ENCODE measurements around the gene COL16A1.
"Not testable (repeated sequence)": the region's sequence is repeated elsewhere in the genome, so short reads cannot be mapped to it uniquely, and the experiment has no call there.

Gene COL16A1

DNA sequence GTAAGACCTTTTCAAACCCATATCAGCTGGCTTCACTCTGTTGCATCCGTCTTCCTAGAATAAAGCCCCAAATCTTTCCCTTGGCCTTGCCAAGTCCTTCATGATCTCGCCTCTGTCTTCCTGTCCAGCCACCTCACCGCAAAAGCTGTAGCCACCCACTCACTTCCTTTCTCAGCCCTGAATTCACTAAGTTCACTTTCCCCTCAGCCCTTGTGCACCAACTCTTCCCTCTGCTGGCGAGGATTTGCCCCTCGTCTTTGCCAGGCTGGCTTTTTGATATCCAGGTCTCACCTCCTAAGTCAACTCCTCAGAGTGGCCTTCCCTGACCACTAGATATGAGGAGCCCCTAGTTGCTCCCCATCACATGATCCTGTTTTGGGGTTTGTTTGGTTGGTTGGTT, 3.9 kb upstream of the COL16A1 start:
- H3K36me3 Mint-ChIP-seq (ENCODE audit: low read depth), result no peaks in the 10 kb centered on the region
- DNase-seq, result no peak
- TF ChIP-seq, protein P1, sequence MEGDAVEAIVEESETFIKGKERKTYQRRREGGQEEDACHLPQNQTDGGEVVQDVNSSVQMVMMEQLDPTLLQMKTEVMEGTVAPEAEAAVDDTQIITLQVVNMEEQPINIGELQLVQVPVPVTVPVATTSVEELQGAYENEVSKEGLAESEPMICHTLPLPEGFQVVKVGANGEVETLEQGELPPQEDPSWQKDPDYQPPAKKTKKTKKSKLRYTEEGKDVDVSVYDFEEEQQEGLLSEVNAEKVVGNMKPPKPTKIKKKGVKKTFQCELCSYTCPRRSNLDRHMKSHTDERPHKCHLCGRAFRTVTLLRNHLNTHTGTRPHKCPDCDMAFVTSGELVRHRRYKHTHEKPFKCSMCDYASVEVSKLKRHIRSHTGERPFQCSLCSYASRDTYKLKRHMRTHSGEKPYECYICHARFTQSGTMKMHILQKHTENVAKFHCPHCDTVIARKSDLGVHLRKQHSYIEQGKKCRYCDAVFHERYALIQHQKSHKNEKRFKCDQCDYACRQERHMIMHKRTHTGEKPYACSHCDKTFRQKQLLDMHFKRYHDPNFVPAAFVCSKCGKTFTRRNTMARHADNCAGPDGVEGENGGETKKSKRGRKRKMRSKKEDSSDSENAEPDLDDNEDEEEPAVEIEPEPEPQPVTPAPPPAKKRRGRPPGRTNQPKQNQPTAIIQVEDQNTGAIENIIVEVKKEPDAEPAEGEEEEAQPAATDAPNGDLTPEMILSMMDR (IDR thresholded peaks at IDR 0.05), result no peak
- no peak overlapping the region for H3K27ac Mint-ChIP-seq
- H3K4me3 Mint-ChIP-seq, result no peak overlapping the region
- H3K4me1 Mint-ChIP-seq, result peaks cover 52% of the 10 kb centered on the region
- H3K27me3 Mint-ChIP-seq (ENCODE audit: low read depth, poor library complexity), result peaks cover 24% of the 10 kb centered on the region
- H3K9me3 Mint-ChIP-seq, result no peaks in the 10 kb centered on the region

DNA sequence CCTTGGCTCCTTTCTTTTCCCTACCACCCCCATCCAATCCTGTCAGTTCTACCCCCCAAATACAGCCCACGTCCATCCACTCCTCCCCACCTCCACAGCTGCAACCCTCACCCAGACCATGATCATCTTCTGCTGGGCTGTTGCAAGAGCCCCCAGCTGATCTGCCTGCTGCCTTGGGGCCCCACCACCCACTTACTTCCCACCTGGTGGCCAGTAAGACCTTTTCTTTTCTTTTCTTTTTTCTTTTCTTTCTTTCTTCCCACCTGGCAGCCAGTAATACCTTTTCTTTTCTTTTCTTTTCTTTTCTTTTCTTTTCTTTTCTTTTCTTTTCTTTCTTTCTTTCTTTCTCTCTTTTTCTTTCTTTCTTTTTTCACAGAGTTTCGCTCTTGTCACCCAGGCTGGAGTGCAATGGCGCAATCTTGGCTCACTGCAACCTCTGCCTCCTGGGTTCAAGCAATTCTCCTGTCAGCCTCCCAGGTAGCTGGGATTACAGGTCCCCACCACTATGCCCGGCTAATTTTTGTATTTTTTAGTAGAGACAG, 3.3 kb upstream of the COL16A1 start:
- H3K36me3 Mint-ChIP-seq (ENCODE audit: low read depth); H3K27ac Mint-ChIP-seq; H3K4me3 Mint-ChIP-seq; DNase-seq; H3K9me3 Mint-ChIP-seq: not testable (repeated sequence)
- Mint-ChIP-seq H3K27me3 (ENCODE audit: low read depth, poor library complexity) (peaks cover 22% of the 10 kb centered on the region), H3K4me1 (peaks cover 46% of the 10 kb centered on the region)

DNA sequence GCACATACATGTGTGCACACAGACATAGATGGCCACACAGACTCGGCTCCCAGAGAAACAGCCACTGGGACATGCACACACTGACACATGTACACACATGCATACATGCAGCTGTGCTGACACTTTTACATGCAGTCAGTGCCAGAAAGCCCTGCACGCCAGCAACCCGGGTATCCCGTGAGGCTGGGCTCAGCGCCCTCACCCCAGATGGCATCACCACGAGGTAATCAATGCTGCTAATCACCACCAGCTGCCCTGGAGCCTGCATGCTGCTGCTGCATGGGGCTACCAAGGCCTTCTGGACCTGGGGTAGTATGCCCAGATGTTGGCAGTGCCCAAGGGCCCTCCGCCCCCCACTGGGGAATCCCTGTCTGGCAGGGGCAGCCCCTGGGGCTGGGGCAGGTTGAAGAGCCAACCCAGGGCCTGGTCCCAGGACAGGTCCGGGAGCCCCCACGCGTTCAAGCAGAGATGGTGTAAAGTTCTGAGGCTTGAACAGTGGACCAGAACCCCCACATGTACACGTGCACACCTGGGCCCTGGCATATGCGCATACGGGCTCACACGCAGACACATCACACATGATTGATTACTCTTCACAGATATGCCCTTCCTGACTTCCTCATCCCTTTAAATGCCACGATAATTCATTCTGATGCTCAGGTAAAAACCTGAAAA, 2.7 kb upstream of the COL16A1 start:
- Mint-ChIP-seq H3K36me3 (ENCODE audit: low read depth) (no peaks in the 10 kb centered on the region), H3K27me3 (ENCODE audit: low read depth, poor library complexity) (peaks cover 20% of the 10 kb centered on the region), H3K27ac (no peak overlapping the region), H3K4me1 (peaks cover 46% of the 10 kb centered on the region), H3K4me3 (no peak overlapping the region), H3K9me3 (no peaks in the 10 kb centered on the region)
- no peak for DNase-seq
- TF ChIP-seq, protein P1 (IDR thresholded peaks at IDR 0.05), result no peak

DNA sequence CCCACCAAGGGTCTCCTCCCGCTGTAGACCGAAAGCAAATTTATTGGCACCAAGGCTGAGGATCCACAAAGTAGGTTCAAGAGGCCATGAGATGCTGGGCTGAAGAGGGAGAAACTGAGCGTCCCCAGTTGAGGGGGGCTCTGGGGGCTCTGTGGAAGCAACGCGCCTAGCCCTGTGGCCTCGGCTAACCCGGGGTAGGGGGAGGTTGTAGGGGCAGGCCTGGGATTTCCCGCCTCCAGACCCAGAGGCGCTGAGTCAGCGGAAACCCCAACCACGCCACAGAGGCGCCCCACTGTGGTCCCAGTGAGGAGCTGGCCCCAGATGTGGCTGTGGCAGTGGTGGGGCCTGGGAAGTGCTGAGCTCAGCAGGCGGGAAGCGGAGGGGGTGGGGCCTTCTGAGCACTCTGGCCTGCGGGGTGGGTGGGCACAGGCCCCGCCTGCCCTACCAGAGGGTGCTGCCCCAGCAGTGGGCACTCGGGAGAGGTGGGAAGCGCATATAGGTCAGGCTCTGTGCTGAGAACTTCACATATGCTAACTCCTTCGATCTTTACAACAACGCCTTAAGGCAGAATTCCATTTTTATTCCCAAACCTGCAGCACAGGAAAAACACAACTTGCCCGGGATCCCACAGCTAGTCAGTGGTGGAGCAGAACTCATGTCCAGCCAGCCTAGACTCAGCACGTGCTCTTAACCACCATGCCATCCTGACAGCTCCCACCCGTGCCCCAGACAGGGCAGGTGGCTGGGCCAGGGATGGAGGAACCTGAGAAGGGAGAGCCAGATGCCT, 1.5 kb upstream of the COL16A1 start:
- H3K4me1 Mint-ChIP-seq, result peaks cover 59% of the 10 kb centered on the region
- H3K36me3 Mint-ChIP-seq (ENCODE audit: low read depth), result no peaks in the 10 kb centered on the region
- no peak overlapping the region for H3K27ac Mint-ChIP-seq
- no peaks in the 10 kb centered on the region for H3K9me3 Mint-ChIP-seq
- H3K4me3 Mint-ChIP-seq, result no peak overlapping the region
- H3K27me3 Mint-ChIP-seq (ENCODE audit: low read depth, poor library complexity), result peaks cover 20% of the 10 kb centered on the region
- TF ChIP-seq, protein P1 (IDR thresholded peaks at IDR 0.05), result no peak
- DNase-seq, result peak; percentile 52

DNA sequence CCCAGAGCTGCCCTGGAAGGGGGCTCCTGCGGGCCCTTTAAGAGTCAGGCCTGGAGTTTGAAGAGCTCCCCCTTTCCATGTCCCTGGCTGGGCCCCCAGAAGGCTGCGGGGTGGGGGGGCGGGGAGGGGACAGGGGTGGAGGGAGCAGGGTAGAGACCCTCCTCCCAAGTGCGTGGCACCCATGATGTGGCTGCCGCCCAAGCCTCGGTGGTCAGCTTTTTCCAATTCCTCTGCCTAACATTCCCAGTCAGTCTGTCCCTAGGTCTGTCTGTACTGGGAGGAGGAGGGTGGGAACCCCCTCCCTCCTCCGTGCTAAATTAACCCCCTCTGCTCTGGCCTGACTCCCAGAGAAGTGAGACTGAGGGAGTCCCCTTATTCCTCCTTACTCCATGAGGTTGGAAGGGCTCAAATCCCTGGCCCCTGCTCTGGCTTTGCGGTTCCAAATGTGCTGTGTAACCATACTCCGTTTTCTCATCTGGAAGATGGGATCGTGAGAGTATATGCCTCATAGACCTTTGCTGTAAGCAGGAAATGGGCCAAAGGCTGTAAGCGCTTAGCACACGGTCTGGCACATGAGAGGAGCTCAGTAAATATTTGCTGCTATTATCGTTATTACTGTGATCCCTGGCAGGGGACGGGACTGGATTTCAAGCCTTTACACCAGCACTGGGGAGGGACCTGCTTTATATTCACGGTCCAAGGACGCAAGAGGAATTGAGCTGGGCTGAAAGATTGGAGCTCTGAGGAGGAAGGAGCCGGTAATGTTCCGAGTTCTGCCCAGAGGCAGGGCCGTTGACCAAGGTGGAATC, 658 bp upstream of the COL16A1 start:
- DNase-seq, result no peak
- H3K9me3 Mint-ChIP-seq, result no peaks in the 10 kb centered on the region
- TF ChIP-seq, protein P1 (IDR thresholded peaks at IDR 0.05), result no peak
- peaks cover 64% of the 10 kb centered on the region for H3K4me1 Mint-ChIP-seq
- no peak overlapping the region for H3K27ac Mint-ChIP-seq
- H3K4me3 Mint-ChIP-seq, result peak overlapping the region; percentile 61
- peaks cover 20% of the 10 kb centered on the region for H3K27me3 Mint-ChIP-seq (ENCODE audit: low read depth, poor library complexity)
- no peaks in the 10 kb centered on the region for H3K36me3 Mint-ChIP-seq (ENCODE audit: low read depth)
